Left kidney (tissue), 8 donors: ENCODE data around the gene CENPH. TPM values are rescaled to one million over a fixed set of nuclear protein-coding genes. Genes with fewer than 3 reads are reported as not detected.
"Not testable (repeated sequence)": the region's sequence is repeated elsewhere in the genome, so short reads cannot be mapped to it uniquely, and the experiment has no call there.

Source experiments
- DNase-seq: peaks from one replicate; pipeline ENCODE4 v3.0.0-alpha.2; 2013
- long read RNA-seq, 8 donors: transcript quantifications; one replicate each; lab custom pipeline, GENCODE V29; 2026
- polyA plus RNA-seq: library from polyadenylated mRNA; unstranded; fragments of 120-200 nt; gene quantifications from one replicate; pipeline ENCODE4 v1.2.1, GENCODE V29; 2013; ENCODE audit not compliant: insufficient read length

The CENPH gene, protein sequence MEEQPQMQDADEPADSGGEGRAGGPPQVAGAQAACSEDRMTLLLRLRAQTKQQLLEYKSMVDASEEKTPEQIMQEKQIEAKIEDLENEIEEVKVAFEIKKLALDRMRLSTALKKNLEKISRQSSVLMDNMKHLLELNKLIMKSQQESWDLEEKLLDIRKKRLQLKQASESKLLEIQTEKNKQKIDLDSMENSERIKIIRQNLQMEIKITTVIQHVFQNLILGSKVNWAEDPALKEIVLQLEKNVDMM
- 29.5 TPM for polyA plus RNA-seq
- long read RNA-seq, donor 1, transcript CENPH-201 (9 exons, 1,389 nt) = major isoform, 11 of 14 reads
- long read RNA-seq, donor 1, partial matches to known transcripts = 0 of 14 reads
- long read RNA-seq, donor 1, other reads (novel, unspliced or antisense) = 0 of 14 reads
- long read RNA-seq, donor 2, transcript CENPH-201 (9 exons, 1,389 nt) = major isoform, 12 of 12 reads
- long read RNA-seq, donor 2, partial matches to known transcripts = 0 of 12 reads
- long read RNA-seq, donor 2, other reads (novel, unspliced or antisense) = 0 of 12 reads
- long read RNA-seq, donor 3, transcript CENPH-201 (9 exons, 1,389 nt) = major isoform, 7 of 8 reads
- long read RNA-seq, donor 3, partial matches to known transcripts = 0 of 8 reads
- long read RNA-seq, donor 3, other reads (novel, unspliced or antisense) = 0 of 8 reads
- long read RNA-seq, donor 4 = 0 reads
- long read RNA-seq, donor 5, transcript CENPH-201 (9 exons, 1,389 nt) = major isoform, 6 of 7 reads
- long read RNA-seq, donor 5, partial matches to known transcripts = 0 of 7 reads
- long read RNA-seq, donor 5, other reads (novel, unspliced or antisense) = 0 of 7 reads
- long read RNA-seq, donor 6, transcript CENPH-201 (9 exons, 1,389 nt) = major isoform, 8 of 28 reads
- long read RNA-seq, donor 6, partial matches to known transcripts = 20 of 28 reads
- long read RNA-seq, donor 6, other reads (novel, unspliced or antisense) = 0 of 28 reads
- long read RNA-seq, donor 7, transcript CENPH-201 (9 exons, 1,389 nt) = major isoform, 8 of 8 reads
- long read RNA-seq, donor 7, partial matches to known transcripts = 0 of 8 reads
- long read RNA-seq, donor 7, other reads (novel, unspliced or antisense) = 0 of 8 reads
- long read RNA-seq, donor 8, transcript CENPH-201 (9 exons, 1,389 nt) = major isoform, 5 of 5 reads
- long read RNA-seq, donor 8, partial matches to known transcripts = 0 of 5 reads
- long read RNA-seq, donor 8, other reads (novel, unspliced or antisense) = 0 of 5 reads

DNA sequence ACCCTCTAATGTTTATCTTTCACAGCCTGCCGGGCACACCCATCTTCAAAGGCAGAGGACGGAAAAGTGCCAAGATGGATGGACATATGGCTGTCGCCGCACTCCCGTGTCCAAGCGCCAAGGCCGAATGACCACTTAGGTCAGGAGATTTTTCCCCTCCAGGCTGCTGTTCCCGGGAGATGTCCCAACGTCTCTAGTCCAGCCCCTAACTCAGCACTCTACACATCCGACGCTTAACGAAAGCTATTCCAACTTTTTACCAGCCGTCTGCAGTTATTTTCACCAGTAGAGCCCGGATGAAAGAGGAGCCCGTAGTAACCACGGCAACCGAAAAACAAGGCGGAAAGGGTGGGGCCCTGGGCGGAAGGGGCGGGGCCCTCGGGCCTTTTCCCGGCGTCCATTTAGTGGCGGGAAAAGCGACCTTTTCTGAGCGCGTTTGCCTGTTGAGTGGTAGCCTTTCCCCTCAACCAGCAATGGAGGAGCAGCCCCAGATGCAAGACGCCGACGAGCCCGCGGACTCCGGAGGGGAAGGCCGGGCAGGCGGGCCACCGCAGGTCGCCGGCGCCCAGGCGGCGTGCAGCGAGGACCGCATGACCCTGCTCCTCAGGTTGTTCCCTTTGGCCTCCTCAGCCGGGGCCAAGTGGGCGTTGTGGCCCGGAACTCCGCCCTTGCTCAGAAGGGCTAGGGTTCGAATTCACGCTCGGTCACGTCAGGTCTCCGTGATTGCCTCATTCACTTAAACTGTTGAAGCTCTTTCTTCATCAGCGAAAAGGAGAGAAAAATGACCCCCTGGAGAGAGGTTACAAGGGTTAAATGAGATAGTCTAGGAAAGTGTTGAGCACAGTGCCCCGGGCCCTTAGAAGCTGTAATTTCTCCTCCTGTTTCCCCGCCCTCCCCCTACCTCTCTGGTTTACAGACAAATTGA lies at the start of gene CENPH:
Gene CENPH (plus strand): TSS at position 422 of the 925 bp plus-strand sequence. CDS start 52 bp downstream, at position 474.
- DNase-seq = peak; percentile 96

DNA sequence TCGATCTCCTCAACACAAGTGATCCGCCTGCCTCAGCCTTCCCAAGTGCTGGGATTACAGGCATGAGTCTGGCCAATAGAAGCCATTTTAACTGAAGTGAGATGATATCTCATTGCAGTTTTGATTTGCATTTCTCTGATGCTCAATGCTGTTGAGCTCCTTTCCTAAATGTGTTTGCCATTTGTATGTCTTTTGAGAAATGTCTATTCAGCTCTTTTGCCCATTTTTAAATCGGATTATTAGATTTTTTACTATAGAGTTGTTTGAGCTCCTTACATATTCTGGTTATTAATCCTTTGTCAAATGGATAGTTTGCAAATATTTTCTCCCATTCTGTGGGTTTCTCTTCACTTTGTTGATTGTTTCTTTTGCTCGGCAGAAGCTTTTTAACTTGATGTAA lies 49.1 kb upstream of the CENPH start:
- DNase-seq = not testable (repeated sequence)

DNA sequence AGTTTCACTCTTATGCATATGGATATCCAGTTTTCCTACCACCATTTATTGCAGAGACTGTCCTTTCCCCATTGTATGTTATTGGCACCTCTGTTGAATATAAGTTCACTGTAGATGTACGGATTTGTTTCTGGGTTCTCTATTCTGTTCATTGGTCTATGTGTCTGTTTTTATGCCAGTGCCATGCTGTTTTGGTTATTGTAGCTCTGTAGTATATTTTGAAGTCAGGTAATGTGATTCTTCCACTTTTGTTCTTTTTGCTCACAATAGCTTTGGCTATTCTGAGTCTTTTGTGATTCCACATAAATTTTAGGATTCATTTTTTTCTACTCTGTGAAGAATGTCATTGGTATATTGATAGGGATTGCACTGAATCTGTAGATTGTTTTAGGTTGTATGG lies 48.6 kb upstream of the CENPH start:
- no peak for DNase-seq

DNA sequence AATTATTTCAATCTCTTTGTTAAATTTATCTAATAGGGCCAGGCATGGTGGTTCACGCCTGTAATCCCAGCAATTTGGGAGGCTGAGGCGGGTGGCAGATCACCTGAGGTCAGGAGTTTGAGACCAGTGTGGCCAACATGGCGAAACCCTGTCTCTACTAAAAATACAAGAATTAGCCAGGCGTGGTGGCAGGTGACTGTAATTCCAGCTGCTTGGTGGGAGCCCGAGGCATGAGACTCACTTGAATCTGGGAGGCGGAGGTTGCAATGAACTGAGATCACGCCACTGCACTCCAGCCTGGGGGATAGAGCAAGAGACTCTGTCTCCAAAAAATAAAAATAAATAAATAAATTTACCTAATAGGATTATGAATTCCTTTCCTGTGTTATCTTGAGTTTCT lies 40.8 kb upstream of the CENPH start:
- not testable (repeated sequence) for DNase-seq

DNA sequence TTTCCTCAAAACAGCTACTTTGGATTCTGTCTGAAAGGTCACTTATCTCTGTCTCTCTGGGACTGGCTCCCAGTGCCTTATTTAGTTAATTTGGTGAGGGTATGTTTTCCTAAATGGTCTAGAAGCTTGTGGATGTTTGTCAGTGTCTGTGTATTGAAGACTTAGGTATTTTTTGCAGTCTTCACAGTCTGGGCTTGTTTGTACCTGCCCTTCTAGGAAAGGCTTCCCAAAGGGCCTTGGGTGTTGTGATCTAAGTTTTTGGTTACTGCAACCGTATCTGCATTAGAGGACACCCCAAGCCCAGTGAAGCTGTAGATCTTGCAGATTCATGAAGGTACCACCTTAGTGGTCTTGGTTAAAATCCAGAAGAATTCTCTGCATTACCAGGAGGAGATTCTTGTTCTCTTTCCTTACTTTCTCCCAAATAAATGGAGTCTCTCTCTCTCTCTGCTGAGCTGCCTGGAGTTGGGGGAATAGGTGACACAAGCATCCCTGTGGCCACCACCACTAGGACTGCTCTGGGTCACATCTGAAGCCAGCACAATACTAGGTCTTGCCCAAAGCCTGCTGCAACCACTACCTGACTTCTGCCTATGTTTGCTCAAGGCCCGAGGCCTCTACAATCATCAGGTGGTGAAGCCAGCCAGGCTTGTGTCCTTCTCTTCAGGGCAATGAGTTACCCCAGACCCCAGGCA lies 40.3 kb upstream of the CENPH start:
- DNase-seq = no peak

DNA sequence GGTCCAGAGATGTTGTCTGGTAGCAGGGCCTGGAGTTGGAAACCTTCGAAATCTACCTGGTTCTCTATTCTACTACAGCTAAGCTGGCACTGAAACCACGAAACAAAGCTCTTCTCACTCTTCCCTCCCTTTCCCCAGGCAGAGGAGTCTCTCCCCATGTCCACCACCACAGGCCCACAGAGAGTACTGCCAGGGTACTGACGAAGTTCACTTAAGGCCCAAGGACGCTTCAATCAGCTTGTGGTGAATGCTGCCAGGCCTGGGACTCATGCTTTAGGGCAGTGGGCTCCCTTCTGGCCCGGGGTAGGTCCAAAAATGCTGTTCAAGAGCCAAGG lies 39.7 kb upstream of the CENPH start:
- DNase-seq = no peak

DNA sequence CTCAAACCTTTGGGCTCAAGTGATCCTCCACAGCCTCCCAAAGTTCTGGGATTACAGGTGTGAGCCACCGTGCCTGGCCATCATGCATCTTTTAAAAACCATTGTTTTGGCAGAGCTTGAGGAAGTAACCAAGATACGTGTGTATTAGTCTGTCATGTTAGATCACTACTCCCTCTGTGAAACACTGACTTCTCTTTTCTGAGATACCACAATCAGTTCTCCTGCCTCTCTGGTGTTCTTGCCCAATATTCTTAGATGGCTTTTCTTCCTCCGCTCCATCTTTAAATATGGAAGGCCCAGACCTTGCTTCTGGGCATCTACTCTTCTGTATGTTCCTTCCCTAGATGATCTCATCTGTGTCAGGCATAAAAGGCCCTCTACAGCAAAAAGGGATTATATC lies 36.7 kb upstream of the CENPH start:
- no peak for DNase-seq

DNA sequence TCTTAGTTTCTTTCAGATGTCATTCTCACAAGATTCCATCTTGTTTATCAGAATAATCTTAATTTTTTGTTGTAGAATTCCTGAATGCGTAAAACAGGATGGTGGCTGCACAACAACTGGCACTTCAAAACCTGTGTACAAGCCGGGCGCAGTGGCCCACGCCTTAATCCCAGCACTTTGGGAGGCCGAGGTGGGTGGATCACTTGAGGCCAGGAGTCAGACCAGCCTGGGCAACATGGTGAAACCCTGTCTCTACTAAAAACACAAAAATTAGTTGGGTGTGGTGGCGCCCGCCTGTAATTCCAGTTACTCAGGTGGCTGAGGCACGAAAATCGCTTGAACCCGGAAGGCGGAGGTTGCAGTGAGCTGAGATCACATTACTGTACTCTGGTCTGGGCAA lies 32.9 kb upstream of the CENPH start:
- DNase-seq = no peak

DNA sequence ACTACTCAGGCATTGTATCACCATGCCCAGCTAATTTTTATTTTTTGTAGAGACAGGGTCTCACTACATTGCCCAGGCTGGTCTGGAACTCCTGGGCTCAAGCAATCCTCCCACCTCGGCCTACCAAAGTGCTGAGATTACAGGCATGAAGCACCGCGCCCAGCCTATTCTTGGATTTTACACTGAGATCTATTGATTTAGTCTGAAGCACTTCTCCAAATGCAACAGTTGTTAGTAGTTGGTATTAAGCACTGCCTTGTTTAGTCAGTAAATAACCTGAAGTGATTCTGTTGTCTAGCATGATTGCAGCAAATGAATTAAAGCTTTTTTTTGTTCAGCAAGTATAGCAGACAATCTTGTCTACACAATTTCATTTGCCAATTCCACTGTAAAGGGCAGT lies 31.3 kb upstream of the CENPH start:
- no peak for DNase-seq

DNA sequence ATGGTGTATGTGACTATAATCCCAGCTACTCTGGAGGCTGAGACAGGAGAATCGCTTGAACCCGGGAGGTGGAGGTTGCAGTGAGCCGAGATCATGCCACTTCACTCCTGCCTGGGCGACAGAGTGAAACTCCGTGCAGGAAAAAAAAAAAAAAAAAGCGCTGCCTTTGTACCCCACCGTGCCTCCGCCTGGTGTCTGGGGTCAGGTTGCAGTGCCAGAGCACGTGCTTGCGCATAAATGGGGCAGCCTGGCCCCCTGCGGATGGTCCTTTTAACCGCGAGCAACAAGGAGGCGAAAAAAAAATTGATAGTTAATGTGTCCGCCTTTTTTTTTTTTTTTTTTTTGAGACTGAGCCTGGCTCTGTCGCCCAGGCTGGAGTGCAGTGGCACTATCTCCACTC lies 28.7 kb upstream of the CENPH start:
- no peak for DNase-seq

DNA sequence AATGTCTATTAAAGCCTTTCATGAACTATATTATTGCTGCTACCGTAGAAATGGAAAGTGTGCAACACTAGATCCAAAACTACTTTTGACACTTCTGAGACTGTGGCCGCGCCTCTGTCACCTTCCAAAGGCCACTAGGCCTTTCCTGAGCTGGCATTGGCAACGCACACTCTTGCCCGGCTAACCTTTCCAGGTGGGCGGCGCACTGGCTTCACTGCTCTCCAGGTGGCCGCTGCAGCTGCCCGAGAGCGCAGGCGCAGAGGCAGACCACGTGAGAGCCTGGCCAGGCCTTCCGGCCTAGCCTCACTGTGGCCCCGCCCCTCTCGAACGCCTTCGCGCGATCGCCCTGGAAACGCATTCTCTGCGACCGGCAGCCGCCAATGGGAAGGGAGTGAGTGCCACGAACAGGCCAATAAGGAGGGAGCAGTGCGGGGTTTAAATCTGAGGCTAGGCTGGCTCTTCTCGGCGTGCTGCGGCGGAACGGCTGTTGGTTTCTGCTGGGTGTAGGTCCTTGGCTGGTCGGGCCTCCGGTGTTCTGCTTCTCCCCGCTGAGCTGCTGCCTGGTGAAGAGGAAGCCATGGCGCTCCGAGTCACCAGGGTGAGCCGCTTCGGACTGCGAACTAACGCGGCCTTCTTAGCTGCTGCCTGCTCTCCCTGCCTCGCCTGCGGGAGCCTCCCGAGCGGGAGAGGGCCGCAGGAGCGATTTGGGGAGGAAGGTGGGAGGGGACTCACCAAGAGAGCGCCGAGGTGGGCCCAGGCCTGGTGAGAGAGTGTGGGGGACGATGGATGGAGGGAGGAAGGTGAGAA lies 22.5 kb upstream of the CENPH start, which contains the start of gene CCNB1:
Gene CCNB1 (plus strand): TSS at position 465 of the 807 bp plus-strand sequence. CDS start 113 bp downstream, at position 578.
- DNase-seq = peak; percentile 97

DNA sequence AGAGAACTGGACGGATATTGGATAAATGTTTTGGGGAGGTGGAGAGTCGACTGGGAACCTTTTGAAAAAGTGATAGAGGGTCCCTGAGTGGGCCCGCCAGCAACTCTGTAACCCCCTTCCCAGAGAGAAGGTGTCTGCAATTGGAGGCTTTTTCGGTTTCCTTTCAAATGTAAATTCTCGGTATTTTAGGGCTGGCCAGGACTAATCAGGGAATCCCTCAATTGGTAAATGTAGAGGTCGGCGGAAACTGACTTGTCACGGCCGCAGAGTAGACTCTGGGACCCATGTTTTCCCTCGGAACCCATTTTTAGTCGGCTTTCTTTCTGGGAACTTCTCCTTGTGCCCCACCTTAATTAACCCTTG lies 21.9 kb upstream of the CENPH start:
- no peak for DNase-seq

DNA sequence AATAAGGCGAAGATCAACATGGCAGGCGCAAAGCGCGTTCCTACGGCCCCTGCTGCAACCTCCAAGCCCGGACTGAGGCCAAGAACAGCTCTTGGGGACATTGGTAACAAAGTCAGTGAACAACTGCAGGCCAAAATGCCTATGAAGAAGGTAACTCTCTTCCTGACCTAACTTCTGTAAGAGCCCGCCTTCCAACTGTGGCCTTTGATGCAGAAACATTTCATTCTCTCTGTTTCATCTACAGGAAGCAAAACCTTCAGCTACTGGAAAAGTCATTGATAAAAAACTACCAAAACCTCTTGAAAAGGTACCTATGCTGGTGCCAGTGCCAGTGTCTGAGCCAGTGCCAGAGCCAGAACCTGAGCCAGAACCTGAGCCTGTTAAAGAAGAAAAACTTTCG lies 21.5 kb upstream of the CENPH start:
- no peak for DNase-seq

DNA sequence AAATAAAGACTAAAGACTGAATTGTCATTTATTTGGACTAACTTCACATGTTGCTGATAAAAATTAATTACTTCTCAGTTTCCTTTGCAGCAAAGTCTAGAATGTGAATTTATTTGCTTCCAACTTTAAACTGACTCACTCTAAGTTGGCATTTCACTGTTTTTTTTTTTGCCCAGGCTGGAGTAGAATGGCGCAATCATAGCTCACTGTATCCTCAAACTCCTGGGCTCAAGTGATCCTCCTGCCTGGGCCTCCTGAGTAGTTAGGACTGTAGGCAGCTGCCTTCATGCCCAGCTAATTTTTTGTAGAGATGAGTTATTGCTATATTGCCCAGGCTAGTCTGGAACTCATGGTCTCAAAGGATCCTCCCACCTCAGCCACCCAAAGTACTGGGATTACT lies 18.9 kb upstream of the CENPH start:
- no peak for DNase-seq

DNA sequence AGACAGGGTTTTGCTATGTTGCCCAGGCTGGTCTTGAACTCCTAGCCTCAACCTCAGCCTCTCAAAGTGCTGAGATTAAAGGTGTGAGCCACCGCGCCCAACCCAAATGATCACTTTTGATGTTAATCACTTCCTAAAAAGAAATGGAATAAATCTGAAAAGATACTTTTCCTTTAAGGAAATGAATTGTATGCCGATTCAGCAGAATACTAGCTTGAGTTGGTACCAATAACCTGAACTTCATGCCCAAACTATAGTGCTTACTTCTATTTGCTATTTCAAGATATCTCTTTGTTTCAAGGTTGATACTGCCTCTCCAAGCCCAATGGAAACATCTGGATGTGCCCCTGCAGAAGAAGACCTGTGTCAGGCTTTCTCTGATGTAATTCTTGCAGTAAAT lies 18.4 kb upstream of the CENPH start:
- no peak for DNase-seq

DNA sequence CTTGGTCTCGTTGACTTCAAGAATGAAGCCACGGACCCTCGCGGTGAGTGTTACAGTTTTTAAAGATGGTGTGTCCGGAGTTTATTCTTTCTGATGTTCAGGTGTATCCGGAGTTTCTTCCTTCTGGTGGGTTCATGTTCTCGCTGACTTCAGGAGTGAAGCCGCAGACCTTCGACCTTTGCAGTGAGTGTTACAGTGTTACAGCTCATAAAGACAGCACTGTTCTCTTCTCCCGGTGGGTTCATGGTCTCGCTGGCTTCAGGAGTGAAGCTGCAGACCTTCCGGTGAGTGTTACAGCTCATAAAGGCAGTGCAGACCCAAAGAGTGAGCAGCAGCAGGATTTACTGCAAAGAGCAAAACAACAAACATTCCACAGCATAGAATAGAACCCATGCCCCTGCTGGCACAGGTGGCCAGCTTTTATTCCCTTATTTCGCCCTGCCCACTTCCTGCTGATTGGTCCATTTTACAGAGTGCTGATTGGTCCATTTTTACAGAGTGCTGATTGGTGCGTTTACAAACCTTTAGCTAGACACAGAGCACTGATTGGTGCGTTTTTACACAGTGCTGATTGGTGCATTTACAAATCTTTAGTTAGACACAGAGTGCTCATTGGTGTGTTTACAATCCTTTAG lies 7.6 kb upstream of the CENPH start:
- not testable (repeated sequence) for DNase-seq

DNA sequence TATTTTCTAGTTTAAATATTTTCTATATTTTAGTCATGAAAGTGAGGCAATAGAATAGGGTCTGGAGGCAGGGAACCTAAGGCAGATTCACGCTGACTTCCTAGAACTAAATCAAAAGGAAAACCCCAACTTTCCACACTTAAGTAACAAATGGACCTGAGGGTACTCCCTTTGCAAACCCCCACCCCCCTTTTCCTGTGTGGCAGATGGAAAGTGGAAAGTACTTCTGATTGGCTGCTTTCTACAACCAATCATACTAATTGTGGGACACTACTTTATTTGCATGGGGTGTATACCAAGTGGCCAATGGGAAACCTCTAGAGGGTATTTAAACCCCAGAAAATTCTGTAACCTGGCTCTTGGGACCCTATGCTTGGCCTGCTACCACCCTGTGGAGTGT lies 4.8 kb upstream of the CENPH start:
- no peak for DNase-seq

DNA sequence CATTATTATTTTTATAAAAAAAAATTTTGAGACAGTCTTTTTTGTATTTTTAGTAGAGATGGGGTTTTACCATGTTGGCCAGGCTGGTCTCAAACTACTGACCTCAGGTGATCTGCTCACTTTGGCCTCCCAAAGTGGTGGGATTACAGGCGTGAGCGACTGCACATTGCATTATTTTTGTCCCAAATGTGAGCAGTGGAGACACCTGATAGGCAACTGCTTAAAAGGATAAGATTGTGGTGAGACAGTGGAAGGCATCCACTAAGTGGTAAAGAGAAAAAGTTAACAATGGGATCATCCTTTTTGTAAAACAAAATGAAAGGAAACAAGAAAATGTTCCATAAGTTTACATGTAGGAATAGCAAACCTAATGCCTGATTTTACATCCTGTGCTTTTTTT lies 2.0 kb upstream of the CENPH start:
- no peak for DNase-seq

DNA sequence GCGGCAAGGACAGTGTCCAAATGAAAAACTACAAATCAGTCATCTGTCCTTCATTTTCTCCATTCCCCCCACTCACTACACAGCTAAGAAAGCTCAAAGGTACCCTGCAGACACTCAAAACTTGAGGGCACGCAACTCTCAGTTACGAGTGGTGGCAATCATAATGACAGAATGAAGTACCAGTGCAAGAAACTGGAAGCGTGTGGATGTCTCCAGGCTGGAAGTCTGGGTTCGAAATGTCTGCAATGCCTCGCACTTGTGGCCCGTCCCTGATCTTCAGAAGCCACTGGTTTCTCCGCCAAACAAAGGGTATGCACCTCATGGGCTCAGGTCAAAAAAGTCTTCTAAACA lies 597 bp upstream of the CENPH start:
- no peak for DNase-seq
